HG03196 (cell line): ENCODE results near the gene ACTC1.
"Not testable (repeated sequence)": the region's sequence is repeated elsewhere in the genome, so short reads cannot be mapped to it uniquely, and the experiment has no call there.

ENCODE experiments used
- ATAC-seq: cut with Tn5 transposase; IDR thresholded peaks from one replicate; pipeline ENCODE4 v1.9.1; 2021; ENCODE audit not compliant: unreplicated experiment

Gene ACTC1

GRCh38 chr15:34795267-34796081 lies at the start of gene ACTC1:
ACTC1 (minus strand) TSS chr15:34795549; CDS start chr15:34794808, 741 bp downstream.
- no peak for ATAC-seq

- ATAC-seq = no peak
Observed at GRCh38 chr15:34841262-34841725, 45.9 kb upstream of the ACTC1 start.

- ATAC-seq = no peak
Observed at GRCh38 chr15:34838282-34838681, 42.9 kb upstream of the ACTC1 start.

GRCh38 chr15:34837246-34838016 lies 42.1 kb upstream of the ACTC1 start:
- ATAC-seq = no peak

- ATAC-seq = no peak
Observed at GRCh38 chr15:34828145-34828911, 33.0 kb upstream of the ACTC1 start.

GRCh38 chr15:34821831-34822230 lies 26.5 kb upstream of the ACTC1 start:
- ATAC-seq = no peak

GRCh38 chr15:34820110-34820509 lies 24.8 kb upstream of the ACTC1 start:
- no peak for ATAC-seq

- no peak for ATAC-seq
Observed at GRCh38 chr15:34818526-34818925, 23.2 kb upstream of the ACTC1 start.

- no peak for ATAC-seq
Observed at GRCh38 chr15:34815836-34816235, 20.5 kb upstream of the ACTC1 start.

- ATAC-seq = no peak
Observed at GRCh38 chr15:34813446-34814190, 18.3 kb upstream of the ACTC1 start.

- not testable (repeated sequence) for ATAC-seq
Observed at GRCh38 chr15:34812868-34813365, 17.6 kb upstream of the ACTC1 start.

GRCh38 chr15:34812369-34812768 lies 17.0 kb upstream of the ACTC1 start:
- ATAC-seq = no peak

GRCh38 chr15:34810443-34811129 lies 15.2 kb upstream of the ACTC1 start:
- ATAC-seq = no peak

GRCh38 chr15:34809186-34809585 lies 13.8 kb upstream of the ACTC1 start:
- ATAC-seq = no peak

GRCh38 chr15:34808016-34808415 lies 12.7 kb upstream of the ACTC1 start:
- no peak for ATAC-seq

- ATAC-seq = not testable (repeated sequence)
Observed at GRCh38 chr15:34807241-34807640, 11.9 kb upstream of the ACTC1 start.

- no peak for ATAC-seq
Observed at GRCh38 chr15:34804776-34805175, 9.4 kb upstream of the ACTC1 start.

- no peak for ATAC-seq
Observed at GRCh38 chr15:34804113-34804512, 8.8 kb upstream of the ACTC1 start.

- no peak for ATAC-seq
Observed at GRCh38 chr15:34802803-34803750, 7.7 kb upstream of the ACTC1 start.
